Astrocyte (in vitro differentiated cells and primary cell): ENCODE measurements around the gene PIAS1. TPM values are rescaled to one million over a fixed set of nuclear protein-coding genes. Genes with fewer than 3 reads are reported as not detected.

Experiments
- DNase-seq: peaks from one replicate; pipeline ENCODE4 v3.0.0-alpha.2; 2010; ENCODE audit warnings: low read depth
- FAIRE-seq: peaks from 2 replicates; lab custom pipeline; 2011; peaks lifted over from hg19 to GRCh38; lab: Jason Lieb, UNC
- H2AFZ ChIP-seq: 2 replicates; pipeline ENCODE4 v1.6.0; 2012; ENCODE audit warnings: low read depth, low read length, inconsistent platforms
- H3K27ac ChIP-seq: 2 replicates; pipeline ENCODE4 v1.5.1; 2011; ENCODE audit warnings: low read depth, low read length, inconsistent platforms
- H3K27me3 ChIP-seq: 2 replicates; pipeline ENCODE4 v1.6.0; 2011; ENCODE audit warnings: low read length, inconsistent platforms; ENCODE audit not compliant: insufficient read depth
- H3K36me3 ChIP-seq: 2 replicates; pipeline ENCODE4 v1.5.1; 2011; ENCODE audit warnings: low read length, inconsistent platforms; ENCODE audit not compliant: insufficient read depth
- H3K4me1 ChIP-seq: 2 replicates; pipeline ENCODE4 v1.5.1; 2011; ENCODE audit warnings: low read length, inconsistent platforms; ENCODE audit not compliant: insufficient read depth
- H3K4me2 ChIP-seq: 2 replicates; pipeline ENCODE4 v1.6.0; 2012; ENCODE audit warnings: low read length, inconsistent platforms
- H3K4me3 ChIP-seq: 2 replicates; pipeline ENCODE4 v1.5.1; 2011; ENCODE audit warnings: low read depth, mild to moderate bottlenecking, low read length, inconsistent platforms; ENCODE audit not compliant: insufficient read depth
- H3K79me2 ChIP-seq: 2 replicates; pipeline ENCODE4 v1.6.0; 2012; ENCODE audit warnings: mild to moderate bottlenecking, low read length, inconsistent platforms; ENCODE audit not compliant: insufficient read depth
- H3K9ac ChIP-seq: 2 replicates; pipeline ENCODE4 v1.6.0; 2012; ENCODE audit warnings: mild to moderate bottlenecking, low read length, inconsistent platforms
- H3K9me3 ChIP-seq: 2 replicates; pipeline ENCODE4 v1.5.1; 2012; ENCODE audit warnings: low read depth, mild to moderate bottlenecking, low read length, inconsistent platforms; ENCODE audit not compliant: insufficient read depth
- H4K20me1 ChIP-seq: 2 replicates; pipeline ENCODE4 v1.6.0; 2012; ENCODE audit warnings: low read length, inconsistent platforms; ENCODE audit not compliant: insufficient read depth
- H3K27ac Mint-ChIP-seq: one replicate; pipeline ENCODE4 v1.8.0; 2021; ENCODE audit warnings: mild to moderate bottlenecking, mixed read lengths; ENCODE audit not compliant: unreplicated experiment
- H3K27me3 Mint-ChIP-seq: one replicate; pipeline ENCODE4 v1.8.0; 2021; ENCODE audit warnings: low read depth, mixed read lengths; ENCODE audit not compliant: unreplicated experiment
- H3K36me3 Mint-ChIP-seq: one replicate; pipeline ENCODE4 v1.8.0; 2021; ENCODE audit warnings: low read depth, mixed read lengths; ENCODE audit not compliant: unreplicated experiment
- H3K4me1 Mint-ChIP-seq: one replicate; pipeline ENCODE4 v1.8.0; 2021; ENCODE audit warnings: low read depth, mixed read lengths; ENCODE audit not compliant: unreplicated experiment
- H3K4me3 Mint-ChIP-seq: one replicate; pipeline ENCODE4 v1.8.0; 2021; ENCODE audit warnings: mild to moderate bottlenecking, moderate library complexity, mixed read lengths; ENCODE audit not compliant: unreplicated experiment
- H3K9me3 Mint-ChIP-seq: one replicate; pipeline ENCODE4 v1.8.0; 2021; ENCODE audit warnings: mild to moderate bottlenecking, mixed read lengths; ENCODE audit not compliant: unreplicated experiment
- EZH2 ChIP-seq: IDR thresholded peaks from 2 replicates; pipeline ENCODE4 v1.6.1; 2012; ENCODE audit warnings: mild to moderate bottlenecking, low read length, inconsistent platforms; ENCODE audit not compliant: insufficient read depth
- total RNA-seq: library from RNA; stranded (reverse); gene quantifications from 2 replicates; pipeline ENCODE4 v1.2.1, GENCODE V29; 2021
- TF ChIP-seq, protein P1 (sequence below): IDR thresholded peaks from 2 replicates; pipeline ENCODE4 v1.5.1; 2011; ENCODE audit warnings: low read depth, mild to moderate bottlenecking, inconsistent platforms, low read length, moderate library complexity; ENCODE audit not compliant: insufficient read depth

Gene PIAS1
- total RNA-seq, 1 donor from 2014 or later: 30.2 TPM

- H3K4me2 ChIP-seq: no peak overlapping the region
- peaks cover 27% of the 10 kb centered on the region for H4K20me1 ChIP-seq
- Mint-ChIP-seq H3K4me3 (no peak overlapping the region), H3K9me3 (no peaks in the 10 kb centered on the region), H3K27ac (no peak overlapping the region), H3K4me1 (peaks cover 3% of the 10 kb centered on the region), H3K27me3 (no peaks in the 10 kb centered on the region), H3K36me3 (peaks cover 2% of the 10 kb centered on the region)
- H3K79me2 ChIP-seq: peaks cover 3% of the 10 kb centered on the region
- H3K9ac ChIP-seq: no peak overlapping the region
- TF ChIP-seq EZH2: no peak
- TF ChIP-seq, protein P1, sequence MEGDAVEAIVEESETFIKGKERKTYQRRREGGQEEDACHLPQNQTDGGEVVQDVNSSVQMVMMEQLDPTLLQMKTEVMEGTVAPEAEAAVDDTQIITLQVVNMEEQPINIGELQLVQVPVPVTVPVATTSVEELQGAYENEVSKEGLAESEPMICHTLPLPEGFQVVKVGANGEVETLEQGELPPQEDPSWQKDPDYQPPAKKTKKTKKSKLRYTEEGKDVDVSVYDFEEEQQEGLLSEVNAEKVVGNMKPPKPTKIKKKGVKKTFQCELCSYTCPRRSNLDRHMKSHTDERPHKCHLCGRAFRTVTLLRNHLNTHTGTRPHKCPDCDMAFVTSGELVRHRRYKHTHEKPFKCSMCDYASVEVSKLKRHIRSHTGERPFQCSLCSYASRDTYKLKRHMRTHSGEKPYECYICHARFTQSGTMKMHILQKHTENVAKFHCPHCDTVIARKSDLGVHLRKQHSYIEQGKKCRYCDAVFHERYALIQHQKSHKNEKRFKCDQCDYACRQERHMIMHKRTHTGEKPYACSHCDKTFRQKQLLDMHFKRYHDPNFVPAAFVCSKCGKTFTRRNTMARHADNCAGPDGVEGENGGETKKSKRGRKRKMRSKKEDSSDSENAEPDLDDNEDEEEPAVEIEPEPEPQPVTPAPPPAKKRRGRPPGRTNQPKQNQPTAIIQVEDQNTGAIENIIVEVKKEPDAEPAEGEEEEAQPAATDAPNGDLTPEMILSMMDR: no peak
- no peak for DNase-seq
- H3K27ac ChIP-seq: no peak overlapping the region
- H2AFZ ChIP-seq: no peak overlapping the region
- FAIRE-seq: no peak
- no peak overlapping the region for H3K4me3 ChIP-seq
- no peaks in the 10 kb centered on the region for H3K27me3 ChIP-seq
- H3K9me3 ChIP-seq: no peaks in the 10 kb centered on the region
- H3K36me3 ChIP-seq: no peaks in the 10 kb centered on the region
- H3K4me1 ChIP-seq: peaks cover 13% of the 10 kb centered on the region
Measured at GRCh38 chr15:68209272-68209671, 155.2 kb downstream of the PIAS1 start.

DNA sequence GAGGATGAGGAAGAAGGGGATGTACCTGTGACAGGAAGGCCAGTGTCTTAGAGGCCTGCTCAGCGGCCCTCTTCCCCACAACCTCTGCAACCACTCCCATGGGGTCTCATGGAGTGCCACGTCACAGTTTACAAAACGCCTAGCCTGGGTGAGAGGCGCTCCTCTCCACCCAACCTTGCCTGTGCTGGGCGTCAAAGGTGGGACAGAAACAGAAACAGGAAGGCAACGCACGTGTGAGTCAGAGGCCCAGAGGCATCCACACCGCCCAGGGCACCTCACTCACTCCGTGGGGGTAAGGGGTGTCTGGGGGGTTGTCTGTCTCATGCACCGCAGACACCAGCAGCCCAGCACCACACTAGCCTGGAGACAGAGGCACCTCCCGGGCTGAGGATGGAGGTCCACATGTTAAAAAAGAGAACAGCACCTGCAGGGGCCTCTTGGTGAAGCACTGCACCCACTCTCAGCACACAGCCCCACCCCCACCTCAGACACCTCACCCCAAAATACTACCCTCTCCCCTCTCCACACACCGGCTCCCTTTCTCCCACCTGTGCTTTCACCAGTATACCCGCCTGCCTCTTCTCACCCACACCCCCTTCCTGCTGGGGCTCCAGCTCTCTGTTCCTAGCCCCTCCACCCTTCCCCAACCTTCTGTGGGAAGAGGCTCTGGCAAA, 155.8 kb downstream of the PIAS1 start:
- Mint-ChIP-seq H3K9me3 (no peaks in the 10 kb centered on the region), H3K27me3 (no peaks in the 10 kb centered on the region), H3K4me1 (peaks cover 3% of the 10 kb centered on the region), H3K4me3 (no peak overlapping the region), H3K27ac (no peak overlapping the region), H3K36me3 (peaks cover 2% of the 10 kb centered on the region)
- Histone ChIP-seq H3K9me3 (no peaks in the 10 kb centered on the region), H3K27me3 (no peaks in the 10 kb centered on the region), H3K27ac (no peak overlapping the region), H3K36me3 (no peaks in the 10 kb centered on the region), H3K4me3 (no peak overlapping the region), H3K4me2 (no peak overlapping the region), H3K79me2 (peaks cover 3% of the 10 kb centered on the region), H3K9ac (no peak overlapping the region), H3K4me1 (peaks cover 13% of the 10 kb centered on the region), H2AFZ (no peak overlapping the region), H4K20me1 (peaks cover 33% of the 10 kb centered on the region)
- TF ChIP-seq, protein P1: no peak
- no peak for TF ChIP-seq EZH2
- DNase-seq (no peak), FAIRE-seq (no peak)

DNA sequence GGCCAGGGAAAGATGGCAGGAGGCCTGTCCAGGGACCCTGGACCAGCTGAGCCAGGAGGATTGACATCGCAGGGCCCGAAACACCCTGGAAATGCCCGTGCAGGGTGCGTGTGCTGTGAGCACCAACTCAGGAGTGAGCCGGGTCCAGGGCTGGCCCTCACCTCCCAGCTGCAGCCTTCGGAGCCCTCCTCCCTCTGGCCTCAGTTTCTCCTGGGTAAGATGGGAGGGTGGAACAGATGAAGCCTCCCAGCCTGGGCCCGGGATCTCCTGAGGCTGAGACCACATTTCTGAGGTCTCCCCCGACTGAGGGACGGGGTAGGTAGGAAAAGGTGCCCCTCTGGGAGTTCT, 156.3 kb downstream of the PIAS1 start:
- Histone ChIP-seq H3K79me2 (peaks cover 7% of the 10 kb centered on the region), H4K20me1 (peaks cover 37% of the 10 kb centered on the region), H3K27me3 (no peaks in the 10 kb centered on the region), H3K4me1 (peaks cover 13% of the 10 kb centered on the region), H3K9ac (no peak overlapping the region), H2AFZ (no peak overlapping the region), H3K4me2 (peak overlapping the region; percentile 59), H3K36me3 (no peaks in the 10 kb centered on the region), H3K4me3 (no peak overlapping the region), H3K27ac (no peak overlapping the region), H3K9me3 (no peaks in the 10 kb centered on the region)
- no peaks in the 10 kb centered on the region for H3K27me3 Mint-ChIP-seq
- H3K9me3 Mint-ChIP-seq: no peaks in the 10 kb centered on the region
- peaks cover 2% of the 10 kb centered on the region for H3K36me3 Mint-ChIP-seq
- no peak overlapping the region for H3K4me3 Mint-ChIP-seq
- no peak for DNase-seq
- TF ChIP-seq, protein P1: no peak
- no peak for TF ChIP-seq EZH2
- no peak overlapping the region for H3K27ac Mint-ChIP-seq
- FAIRE-seq: no peak
- H3K4me1 Mint-ChIP-seq: peaks cover 3% of the 10 kb centered on the region
